Measurements from ENCODE around the gene KCNQ1.
A peak's percentile ranks its signal among the peaks of the same experiment; 100 is the strongest.

The KCNQ1 gene

GRCh38 chr11:2790568-2790921, 345.7 kb downstream of the KCNQ1 start:
- no peaks in the 10 kb centered on the region for H3K36me3 ChIP-seq

GRCh38 chr11:2791139-2791520, 346.3 kb downstream of the KCNQ1 start:
- no peak for DNase-seq
- Histone ChIP-seq H3K27me3 (ENCODE audit: insufficient read depth, low read depth, severe bottlenecking) (no peaks in the 10 kb centered on the region), H3K36me3 (no peaks in the 10 kb centered on the region), H3K27ac (no peak overlapping the region), H3K4me3 (ENCODE audit: low read depth, low read length) (no peak overlapping the region), H3K9me3 (ENCODE audit: severe bottlenecking) (no peaks in the 10 kb centered on the region)
- no peak for TF ChIP-seq CTCF (IDR thresholded peaks at IDR 0.05; ENCODE audit: low read depth, low read length)

More at GRCh38 chr11:2790568-2790921, 345.7 kb downstream of the KCNQ1 start:
- no peak overlapping the region for H3K4me3 ChIP-seq (ENCODE audit: low read depth, low read length)
- DNase-seq: peak; percentile 2
- H3K9me3 ChIP-seq (ENCODE audit: severe bottlenecking): no peaks in the 10 kb centered on the region
- TF ChIP-seq CTCF (IDR thresholded peaks at IDR 0.05; ENCODE audit: low read depth, low read length): no peak
- no peaks in the 10 kb centered on the region for H3K27me3 ChIP-seq (ENCODE audit: insufficient read depth, low read depth, severe bottlenecking)
- no peak overlapping the region for H3K27ac ChIP-seq

DNA sequence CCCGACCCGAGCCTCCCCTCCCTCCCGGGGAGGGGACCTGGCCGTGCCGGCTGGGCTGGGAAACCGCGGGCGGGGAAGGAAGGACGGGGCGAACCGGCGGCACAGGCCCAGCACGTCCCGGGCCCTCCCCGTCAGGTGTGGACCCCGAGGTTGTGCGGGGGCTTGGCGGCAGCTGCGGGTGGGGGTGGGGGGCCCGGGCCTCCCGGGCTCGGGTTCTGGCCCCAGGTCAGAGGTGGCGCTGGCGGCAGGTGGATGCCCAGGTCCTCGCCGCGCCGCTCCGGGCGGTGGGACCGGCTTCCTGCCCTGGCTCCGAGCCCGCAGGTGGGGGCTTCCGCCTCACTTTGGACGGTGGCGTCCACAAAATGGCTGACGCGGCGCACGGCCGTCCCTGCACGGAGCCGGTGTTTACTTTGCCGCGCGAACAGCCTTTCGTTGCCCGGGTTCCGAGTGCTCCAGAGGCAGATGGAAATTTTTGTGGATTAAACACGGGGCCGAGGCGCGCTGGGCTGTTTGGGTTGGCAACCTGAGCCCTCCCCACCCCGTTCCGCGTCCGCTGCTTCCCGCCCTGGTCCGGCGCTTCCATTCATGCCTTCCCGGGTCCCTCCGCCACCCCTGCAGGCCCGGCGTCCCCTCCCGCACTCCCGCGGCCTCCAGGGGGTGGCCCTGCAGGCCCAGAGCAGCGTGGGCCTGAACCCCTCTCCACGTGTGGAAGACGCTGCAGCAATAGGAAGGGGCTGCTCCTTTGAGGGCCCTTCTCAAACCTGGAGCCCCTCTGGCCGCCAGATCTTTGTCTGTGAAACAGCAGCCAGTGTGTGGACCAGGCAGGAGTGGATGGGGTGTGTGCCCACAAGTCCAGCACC, 346.9 kb downstream of the KCNQ1 start:
- DNase-seq: peak; percentile 4
- Histone ChIP-seq H3K4me3 (ENCODE audit: low read depth, low read length) (no peak overlapping the region), H3K27me3 (ENCODE audit: insufficient read depth, low read depth, severe bottlenecking) (no peaks in the 10 kb centered on the region), H3K27ac (no peak overlapping the region), H3K9me3 (ENCODE audit: severe bottlenecking) (no peaks in the 10 kb centered on the region), H3K36me3 (no peaks in the 10 kb centered on the region)
- TF ChIP-seq CTCF (IDR thresholded peaks at IDR 0.05; ENCODE audit: low read depth, low read length): no peak

- H3K9me3 ChIP-seq (ENCODE audit: severe bottlenecking): no peaks in the 10 kb centered on the region
- no peaks in the 10 kb centered on the region for H3K36me3 ChIP-seq
- peak; percentile 3 for DNase-seq
- no peak for TF ChIP-seq CTCF (IDR thresholded peaks at IDR 0.05; ENCODE audit: low read depth, low read length)
- no peaks in the 10 kb centered on the region for H3K27me3 ChIP-seq (ENCODE audit: insufficient read depth, low read depth, severe bottlenecking)
- no peak overlapping the region for H3K27ac ChIP-seq
- no peak overlapping the region for H3K4me3 ChIP-seq (ENCODE audit: low read depth, low read length)
Measured at GRCh38 chr11:2792381-2793250, 347.8 kb downstream of the KCNQ1 start.

DNA sequence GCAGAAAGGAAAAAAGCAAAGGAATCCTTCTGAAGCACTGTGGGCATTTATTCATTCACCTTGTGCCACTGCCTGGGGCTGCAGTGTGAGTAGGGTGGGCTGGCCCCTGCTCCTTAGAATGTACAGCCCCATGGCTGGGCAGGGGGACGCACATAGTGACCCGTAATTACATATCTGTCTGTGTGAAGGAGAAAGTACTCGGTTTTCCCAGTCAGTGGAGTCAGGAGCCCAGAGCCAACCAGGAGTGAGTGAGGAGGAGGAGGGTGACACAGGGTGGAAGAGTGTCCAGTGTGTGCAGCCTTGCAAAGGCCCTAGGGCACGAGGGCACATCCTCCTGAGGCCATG, 348.9 kb downstream of the KCNQ1 start:
- H3K36me3 ChIP-seq: no peaks in the 10 kb centered on the region
- no peak overlapping the region for H3K27ac ChIP-seq
- no peaks in the 10 kb centered on the region for H3K9me3 ChIP-seq (ENCODE audit: severe bottlenecking)
- no peak overlapping the region for H3K4me3 ChIP-seq (ENCODE audit: low read depth, low read length)
- H3K27me3 ChIP-seq (ENCODE audit: insufficient read depth, low read depth, severe bottlenecking): no peaks in the 10 kb centered on the region
- TF ChIP-seq CTCF (IDR thresholded peaks at IDR 0.05; ENCODE audit: low read depth, low read length): no peak
- no peak for DNase-seq
